HG03103 (cell line): ENCODE measurements around the gene SEPSECS.
A peak's percentile ranks its signal among the peaks of the same experiment; 100 is the strongest.

Experiments used
- ATAC-seq: cut with Tn5 transposase; IDR thresholded peaks from one replicate; pipeline ENCODE4 v1.9.1; 2021; ENCODE audit warnings: low read depth; ENCODE audit not compliant: unreplicated experiment

The SEPSECS gene

GRCh38 chr4:25159837-25160713 is at the start of gene SEPSECS:
SEPSECS (minus strand) TSS chr4:25160449; CDS start chr4:25160369, 80 bp downstream.
- ATAC-seq, result peak; percentile 85

- ATAC-seq, result no peak
Measured at GRCh38 chr4:25209702-25210101, 49.5 kb upstream of the SEPSECS start.

DNA sequence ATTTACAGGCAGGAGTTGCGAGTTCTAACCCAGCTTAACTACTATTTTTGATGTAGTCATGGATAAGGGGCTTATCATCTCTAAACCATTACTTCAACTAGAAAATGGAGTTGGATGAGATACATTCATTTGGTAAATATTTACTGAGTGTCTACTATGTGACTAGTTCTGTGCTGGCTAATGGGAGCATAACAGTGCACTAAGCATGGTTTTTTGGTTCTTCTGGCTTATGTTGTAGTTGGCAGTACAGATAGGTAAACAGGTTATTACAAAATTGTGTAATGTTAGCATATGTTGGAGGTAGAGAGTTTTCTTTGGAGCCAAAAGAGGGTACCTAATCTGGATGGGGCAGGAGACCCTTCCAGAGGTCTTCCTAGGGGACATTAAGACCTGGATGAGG is 47.7 kb upstream of the SEPSECS start:
- no peak for ATAC-seq

- no peak for ATAC-seq
Measured at GRCh38 chr4:25198713-25199112, 38.5 kb upstream of the SEPSECS start.

GRCh38 chr4:25190407-25190806 is 30.2 kb upstream of the SEPSECS start:
- ATAC-seq, result no peak

GRCh38 chr4:25184056-25184455 is 23.8 kb upstream of the SEPSECS start:
- ATAC-seq, result no peak

DNA sequence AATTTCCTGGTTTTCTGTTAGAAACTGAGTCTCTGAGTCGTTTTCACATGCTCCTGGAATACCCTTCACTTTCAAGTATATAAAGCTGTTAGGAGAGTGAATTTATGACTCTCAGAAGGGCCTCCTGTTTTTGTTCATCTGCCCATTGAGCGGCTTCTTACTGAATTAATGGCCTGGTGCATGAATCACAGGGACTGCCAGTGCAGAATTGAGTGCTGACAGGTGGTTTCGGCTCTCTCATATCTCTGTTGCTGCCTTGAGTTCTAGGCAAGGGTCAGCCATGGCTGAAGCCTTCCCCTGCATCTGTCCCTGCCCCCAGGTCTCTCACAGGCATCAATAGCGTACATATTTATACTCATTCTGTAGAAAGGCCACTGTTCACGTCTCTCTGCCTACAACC is 22.7 kb upstream of the SEPSECS start:
- no peak for ATAC-seq

- ATAC-seq, result peak; percentile 89
Measured at GRCh38 chr4:25180524-25181131, 20.4 kb upstream of the SEPSECS start.

- ATAC-seq, result no peak
Measured at GRCh38 chr4:25178838-25179261, 18.6 kb upstream of the SEPSECS start.

- no peak for ATAC-seq
Measured at GRCh38 chr4:25177147-25177546, 16.9 kb upstream of the SEPSECS start.

DNA sequence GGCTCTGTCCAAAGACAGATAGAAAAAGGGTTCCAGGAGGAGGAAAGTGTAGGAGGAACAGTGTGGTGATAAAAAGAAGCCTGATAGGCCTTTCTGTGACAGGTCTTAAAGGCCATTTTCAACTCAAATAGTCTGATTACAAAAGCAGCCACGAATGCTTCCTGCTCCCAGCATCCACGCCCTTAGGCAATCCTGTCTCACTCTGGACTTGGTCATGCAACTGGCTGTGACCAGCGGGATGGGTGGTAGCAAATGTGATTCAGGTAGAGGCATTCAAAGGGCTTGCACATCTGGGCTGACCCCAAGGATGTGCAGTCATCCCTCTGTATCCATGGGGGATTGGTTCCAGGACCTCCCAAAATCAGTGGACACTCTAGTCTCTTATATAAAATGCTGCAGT is 14.4 kb upstream of the SEPSECS start:
- no peak for ATAC-seq

DNA sequence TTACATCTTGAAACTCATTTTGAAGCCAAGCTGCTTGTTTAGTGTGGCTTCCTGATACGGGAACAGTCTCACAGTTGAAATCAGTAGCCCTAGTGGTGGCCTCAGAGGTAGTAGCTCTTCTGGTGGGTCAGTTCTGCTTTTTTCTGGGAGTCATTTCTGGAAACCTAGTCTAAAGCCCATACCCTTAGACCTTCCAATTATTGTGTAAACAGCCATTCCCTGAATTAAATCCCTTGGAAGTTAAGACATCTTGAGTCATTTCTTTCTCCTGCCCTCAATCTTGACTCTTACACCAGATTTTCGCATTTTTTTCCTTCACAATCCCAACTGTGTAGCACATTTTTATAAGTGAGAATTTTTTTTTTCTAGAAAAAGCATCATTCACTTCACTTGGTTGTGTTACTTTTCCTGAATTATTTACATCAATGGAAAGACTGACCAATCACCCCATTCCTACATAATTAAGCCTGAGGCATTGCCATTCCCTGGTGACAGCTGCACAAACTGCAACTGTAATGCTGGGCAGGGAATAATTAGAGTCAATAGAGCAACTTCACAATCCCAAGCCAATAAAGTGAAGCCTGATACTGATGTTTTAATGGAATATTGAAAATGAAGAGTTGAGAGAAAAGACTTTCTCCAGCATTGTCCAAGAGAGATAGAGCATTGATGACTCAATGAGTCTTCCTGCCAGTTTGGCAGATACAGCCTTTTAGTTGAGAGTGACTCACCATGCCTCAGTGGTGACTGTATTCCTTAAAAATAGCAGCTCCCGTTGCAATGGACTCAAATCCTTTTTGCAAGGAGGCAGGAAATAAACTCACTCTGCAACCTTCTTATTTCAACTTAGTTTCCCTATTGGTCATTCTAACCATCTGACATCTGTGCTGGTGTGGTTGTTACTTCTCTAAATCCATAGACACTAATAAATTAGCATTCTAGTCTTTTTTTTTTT is 13.0 kb upstream of the SEPSECS start:
- ATAC-seq, result peak; percentile 71

- ATAC-seq, result no peak
Measured at GRCh38 chr4:25171201-25171865, 11.1 kb upstream of the SEPSECS start.

DNA sequence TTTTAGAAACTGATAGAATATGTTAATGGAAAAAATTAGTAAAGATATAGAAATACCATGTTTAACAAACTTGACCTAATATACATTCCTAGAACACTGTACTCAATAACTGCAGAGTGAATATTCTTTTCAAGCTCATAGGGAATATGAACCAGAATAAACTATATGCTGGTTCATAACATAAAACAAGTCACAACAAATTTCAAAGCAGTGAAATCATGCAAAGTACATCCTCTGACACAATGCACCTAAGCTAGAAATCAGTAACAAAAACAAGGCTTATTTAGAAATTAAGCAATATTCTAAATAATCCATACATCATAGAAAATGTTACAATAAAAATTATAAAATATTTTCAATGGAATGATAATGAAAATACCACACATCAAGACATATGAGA is 9.2 kb upstream of the SEPSECS start:
- ATAC-seq, result no peak

- no peak for ATAC-seq
Measured at GRCh38 chr4:25165916-25166315, 5.7 kb upstream of the SEPSECS start.

DNA sequence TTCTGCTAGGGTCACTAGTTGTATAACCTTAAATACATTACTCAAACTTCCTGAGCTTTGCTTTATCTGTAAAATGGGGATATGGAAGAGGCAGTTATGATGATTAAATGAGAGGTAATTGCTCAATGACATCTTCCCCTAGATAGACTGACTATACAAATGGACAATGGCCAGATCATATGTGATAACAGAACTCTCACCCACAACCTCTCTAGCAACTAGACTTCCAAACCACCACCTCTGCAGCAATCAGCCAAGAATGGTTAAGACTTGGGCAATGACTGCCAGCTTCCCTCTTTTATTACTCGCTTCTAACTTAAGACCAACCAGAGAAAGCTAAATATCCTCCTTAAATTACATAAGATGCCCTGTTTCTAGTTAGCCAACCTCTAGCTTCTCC is 2.9 kb upstream of the SEPSECS start:
- ATAC-seq, result no peak

DNA sequence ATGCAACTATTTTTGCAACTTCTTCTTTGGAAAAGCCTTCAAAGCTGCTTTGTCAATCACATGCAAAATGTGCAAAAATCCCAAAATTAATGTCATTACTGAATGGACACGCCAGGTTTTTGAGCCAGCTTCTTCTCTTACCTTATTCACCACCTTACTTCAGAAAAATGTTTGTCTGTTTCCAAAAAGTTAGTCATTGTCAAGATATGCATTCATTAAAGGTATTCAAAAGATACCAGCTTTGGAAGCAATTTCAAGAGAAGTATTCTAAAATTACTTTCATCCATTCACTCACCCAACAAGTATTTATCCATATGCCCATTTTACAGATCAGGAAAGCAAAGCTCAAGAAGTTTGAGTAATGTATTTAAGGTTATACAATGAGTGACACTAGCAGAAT is 2.3 kb upstream of the SEPSECS start:
- no peak for ATAC-seq

GRCh38 chr4:25161593-25161950 is 1.3 kb upstream of the SEPSECS start:
- ATAC-seq, result no peak

DNA sequence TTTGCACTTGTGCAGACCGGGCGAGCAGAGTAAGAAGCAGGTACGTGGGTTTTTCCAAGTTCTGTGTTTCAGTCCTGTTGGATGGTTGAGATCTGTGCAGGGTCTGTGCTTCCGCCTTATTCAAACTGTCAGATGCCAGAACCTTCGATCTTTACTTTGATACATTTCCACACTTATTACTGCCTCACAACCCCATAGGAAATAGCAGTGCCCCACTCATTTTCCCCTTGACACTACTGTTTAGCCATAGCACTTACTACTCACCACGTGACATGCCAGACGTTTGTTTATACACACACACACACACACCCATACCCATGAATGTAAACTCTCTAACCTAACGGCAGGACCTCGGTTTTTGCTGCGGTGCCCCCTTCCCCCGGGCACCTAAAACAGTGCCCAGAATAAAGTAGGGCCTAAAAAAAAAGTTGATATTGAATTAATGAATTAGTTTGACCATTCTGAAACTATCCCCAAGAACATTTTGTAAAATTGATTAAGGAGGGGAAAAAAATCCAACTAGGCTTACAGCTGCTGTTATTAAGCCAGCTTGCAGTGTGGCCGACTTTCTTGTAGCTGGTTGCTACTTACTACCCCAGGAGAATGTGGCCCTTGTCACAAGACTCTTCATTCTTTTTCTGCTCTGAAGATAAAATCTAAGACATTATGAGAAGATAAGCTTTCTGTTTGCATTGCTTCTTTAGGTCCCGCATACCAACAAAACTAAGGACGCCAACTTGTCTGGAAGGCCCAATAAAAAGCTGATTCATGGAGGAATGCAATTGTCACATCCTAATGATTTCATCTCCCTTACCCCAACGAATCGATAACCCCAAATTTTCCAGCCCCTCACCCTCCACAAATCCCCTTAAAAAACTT is 704 bp upstream of the SEPSECS start:
- peak; percentile 21 for ATAC-seq

- no peak for ATAC-seq
Measured at GRCh38 chr4:25158817-25159216, 1.4 kb downstream of the SEPSECS start.
